AG04449 (cell line): Measurements from ENCODE around the gene DEFB128.
A peak's percentile ranks its signal among the peaks of the same experiment; 100 is the strongest.
"Not testable (repeated sequence)": the region's sequence is repeated elsewhere in the genome, so short reads cannot be mapped to it uniquely, and the experiment has no call there.

Experiments used
- CTCF ChIA-PET: fragments of 350-600 bp; formaldehyde crosslinking; extraction: SDS; loops from one replicate; lab custom pipeline; 2021; ENCODE audit warnings: antibody characterized with exemption; lab: Yijun Ruan, JAX
- POLR2A ChIA-PET: fragments of 400-600, 350-600 bp; formaldehyde crosslinking; extraction: SDS; loops from one replicate; lab custom pipeline; 2020; ENCODE audit warnings: antibody characterized with exemption, inconsistent platforms; lab: Yijun Ruan, JAX
- DNase-seq: peaks from one replicate; pipeline ENCODE4 v3.0.0-alpha.2; 2010; ENCODE audit warnings: low read depth, low spot score
- H3K4me3 ChIP-seq: 2 replicates; pipeline ENCODE4 v1.5.1; 2011; ENCODE audit warnings: low read depth, mild to moderate bottlenecking, control low read depth, low read length
- TF ChIP-seq, protein P1 (sequence below): IDR thresholded peaks from one replicate; pipeline ENCODE4 v1.5.1; 2011; ENCODE audit warnings: mild to moderate bottlenecking, moderate library complexity, low read length, control low read depth, inconsistent platforms; ENCODE audit not compliant: insufficient read depth; ENCODE audit errors: missing control alignments

The DEFB128 gene

DNA sequence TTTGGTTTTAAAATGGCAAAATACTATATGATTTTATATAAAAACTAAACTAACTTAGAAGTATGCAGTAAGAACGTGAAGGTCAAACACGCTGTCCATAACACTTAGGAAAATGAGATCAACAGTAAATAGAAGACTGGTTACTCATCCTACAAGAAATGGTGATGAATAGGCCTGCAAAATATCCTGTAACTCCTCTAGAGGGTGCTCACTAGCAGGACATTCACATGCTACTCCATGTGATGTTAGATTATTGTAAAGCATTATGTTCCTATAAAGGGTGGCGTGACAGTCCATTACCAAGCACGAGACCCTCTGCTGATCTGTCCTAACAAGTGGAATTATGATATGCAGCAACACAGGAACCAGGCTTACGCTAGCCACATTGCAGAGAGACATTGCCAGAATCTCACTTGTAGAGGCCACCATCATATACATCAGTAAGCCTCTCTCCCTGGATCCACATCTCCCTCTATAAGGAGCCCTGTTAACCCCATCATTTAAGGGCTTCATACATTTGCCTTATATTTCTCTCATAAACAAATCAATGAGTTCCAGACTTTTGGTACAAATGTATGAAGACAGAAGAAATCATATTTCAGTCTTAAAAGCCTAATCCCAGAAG, 19.5 kb upstream of the DEFB128 start:
- H3K4me3 ChIP-seq, result no peak overlapping the region
- CTCF ChIA-PET, result interaction anchor here (0.8 to 2.7 kb wide), 4 partner anchors 100 to 121 kb away, joined by 4 to 20 read pairs (median 11); no protein-coding TSS in a partner anchor

DNA sequence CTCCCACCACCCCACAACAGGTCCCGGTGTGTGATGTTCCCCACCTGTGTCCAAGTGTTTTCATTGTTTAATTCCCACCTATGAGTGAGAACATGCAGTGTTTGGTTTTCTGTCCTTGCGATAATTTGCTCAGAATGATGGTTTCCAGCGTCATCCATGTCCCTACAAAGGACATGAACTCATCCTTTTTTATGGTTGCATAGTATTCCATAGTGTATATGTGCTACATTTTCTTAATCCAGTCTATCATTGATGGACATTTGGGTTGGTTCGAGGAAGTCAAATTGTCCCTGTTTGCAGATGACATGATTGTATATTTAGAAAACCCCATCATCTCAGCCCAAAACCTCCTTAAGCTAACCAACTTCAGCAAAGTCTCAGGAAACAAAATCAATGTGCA, 14.1 kb upstream of the DEFB128 start:
- H3K4me3 ChIP-seq, POLR2A ChIA-PET, DNase-seq, CTCF ChIA-PET: not testable (repeated sequence)

More for the DNA sequence above, 19.5 kb upstream of the DEFB128 start:
- TF ChIP-seq, protein P1, sequence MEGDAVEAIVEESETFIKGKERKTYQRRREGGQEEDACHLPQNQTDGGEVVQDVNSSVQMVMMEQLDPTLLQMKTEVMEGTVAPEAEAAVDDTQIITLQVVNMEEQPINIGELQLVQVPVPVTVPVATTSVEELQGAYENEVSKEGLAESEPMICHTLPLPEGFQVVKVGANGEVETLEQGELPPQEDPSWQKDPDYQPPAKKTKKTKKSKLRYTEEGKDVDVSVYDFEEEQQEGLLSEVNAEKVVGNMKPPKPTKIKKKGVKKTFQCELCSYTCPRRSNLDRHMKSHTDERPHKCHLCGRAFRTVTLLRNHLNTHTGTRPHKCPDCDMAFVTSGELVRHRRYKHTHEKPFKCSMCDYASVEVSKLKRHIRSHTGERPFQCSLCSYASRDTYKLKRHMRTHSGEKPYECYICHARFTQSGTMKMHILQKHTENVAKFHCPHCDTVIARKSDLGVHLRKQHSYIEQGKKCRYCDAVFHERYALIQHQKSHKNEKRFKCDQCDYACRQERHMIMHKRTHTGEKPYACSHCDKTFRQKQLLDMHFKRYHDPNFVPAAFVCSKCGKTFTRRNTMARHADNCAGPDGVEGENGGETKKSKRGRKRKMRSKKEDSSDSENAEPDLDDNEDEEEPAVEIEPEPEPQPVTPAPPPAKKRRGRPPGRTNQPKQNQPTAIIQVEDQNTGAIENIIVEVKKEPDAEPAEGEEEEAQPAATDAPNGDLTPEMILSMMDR, result peak; percentile 63
- DNase-seq, result peak; percentile 33
- POLR2A ChIA-PET, result no interaction called here

DNA sequence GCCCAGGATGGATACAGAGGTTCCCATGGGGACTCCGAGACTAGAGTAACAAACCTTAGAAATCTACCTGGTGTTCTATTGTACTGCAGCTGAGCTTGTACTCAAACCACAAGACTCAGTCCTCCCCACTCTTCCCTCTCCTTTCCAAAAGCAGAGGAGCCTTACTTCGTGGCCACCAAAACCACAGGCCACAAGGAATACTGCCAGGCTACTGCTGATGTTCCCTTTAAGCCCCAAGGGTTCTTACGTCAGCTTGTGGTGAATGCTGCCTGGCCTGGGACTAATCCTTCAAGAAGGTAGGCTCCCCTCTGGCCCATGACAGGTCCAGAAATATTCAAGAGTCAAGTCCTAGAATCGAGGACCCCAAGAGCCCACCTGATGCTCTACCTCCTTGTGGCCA, 10.5 kb upstream of the DEFB128 start:
- POLR2A ChIA-PET, result no interaction called here
- TF ChIP-seq, protein P1, result no peak
- CTCF ChIA-PET, result no interaction called here
- DNase-seq, result no peak
- H3K4me3 ChIP-seq, result no peak overlapping the region

DNA sequence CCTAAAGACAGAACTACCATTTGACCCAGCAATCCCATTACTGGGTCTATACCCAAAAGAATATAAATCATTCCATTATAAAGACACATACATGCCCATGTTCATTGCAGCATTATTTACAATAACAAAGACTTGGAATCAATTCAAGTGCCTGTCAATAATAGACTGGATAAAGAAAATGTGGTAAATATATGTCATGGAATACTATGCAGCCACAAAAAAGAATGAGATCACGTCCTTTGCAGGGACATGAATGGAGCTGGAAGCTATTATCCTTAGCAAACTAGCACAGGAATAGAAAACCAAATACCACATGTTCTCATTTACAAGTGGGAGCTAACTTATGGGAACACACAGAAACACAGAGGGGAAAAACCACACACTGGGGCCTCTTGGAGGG, 8.7 kb upstream of the DEFB128 start:
- POLR2A ChIA-PET, result no interaction called here

DNA sequence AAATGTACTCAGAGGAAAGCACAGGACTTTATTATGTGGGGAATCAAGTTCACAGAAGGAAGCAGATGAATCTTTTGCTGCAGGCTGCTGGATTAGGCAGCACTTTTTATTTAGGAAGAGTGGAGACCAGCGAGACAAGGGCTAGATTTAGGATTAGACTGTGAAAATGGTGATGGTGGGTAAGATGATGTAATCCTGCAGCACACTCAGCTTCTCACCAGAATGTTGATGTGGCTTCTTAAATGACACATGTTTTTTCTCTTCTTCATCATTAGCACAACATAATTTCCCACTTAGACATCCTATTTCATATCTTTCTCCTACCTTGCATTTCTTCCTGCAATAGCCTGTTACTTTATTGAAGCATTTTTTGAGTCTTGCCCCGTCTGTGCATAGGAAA, 1.8 kb downstream of the DEFB128 start:
- ChIA-PET POLR2A (no interaction called here), CTCF (no interaction called here)

More for the DNA sequence above, 8.7 kb upstream of the DEFB128 start:
- no peak for DNase-seq
- no peak overlapping the region for H3K4me3 ChIP-seq
- TF ChIP-seq, protein P1, result no peak
- CTCF ChIA-PET, result no interaction called here

DNA sequence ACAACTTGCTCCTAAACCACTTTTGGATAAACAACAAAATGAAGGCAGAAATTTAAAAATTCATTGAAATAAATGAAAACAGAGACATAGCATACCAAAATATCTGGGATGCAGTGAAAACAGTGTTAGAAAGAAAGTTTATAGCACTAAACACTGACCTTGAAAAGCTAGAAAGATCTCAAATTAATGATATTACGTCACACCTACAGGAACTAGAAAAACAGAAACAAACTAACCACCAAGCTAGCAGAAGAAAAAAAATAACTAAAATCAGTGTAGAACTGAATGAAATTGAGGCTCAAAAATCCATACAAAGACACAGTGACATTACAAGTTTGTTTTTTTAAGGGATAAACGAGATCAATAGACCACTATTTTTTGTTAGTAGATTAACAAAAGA, 5.2 kb downstream of the DEFB128 start:
- TF ChIP-seq, protein P1, result no peak
- H3K4me3 ChIP-seq, result no peak overlapping the region
- no peak for DNase-seq
- POLR2A ChIA-PET, result no interaction called here
- CTCF ChIA-PET, result no interaction called here

More for the DNA sequence above, 1.8 kb downstream of the DEFB128 start:
- TF ChIP-seq, protein P1, result no peak
- no peak for DNase-seq
- H3K4me3 ChIP-seq, result no peak overlapping the region

DNA sequence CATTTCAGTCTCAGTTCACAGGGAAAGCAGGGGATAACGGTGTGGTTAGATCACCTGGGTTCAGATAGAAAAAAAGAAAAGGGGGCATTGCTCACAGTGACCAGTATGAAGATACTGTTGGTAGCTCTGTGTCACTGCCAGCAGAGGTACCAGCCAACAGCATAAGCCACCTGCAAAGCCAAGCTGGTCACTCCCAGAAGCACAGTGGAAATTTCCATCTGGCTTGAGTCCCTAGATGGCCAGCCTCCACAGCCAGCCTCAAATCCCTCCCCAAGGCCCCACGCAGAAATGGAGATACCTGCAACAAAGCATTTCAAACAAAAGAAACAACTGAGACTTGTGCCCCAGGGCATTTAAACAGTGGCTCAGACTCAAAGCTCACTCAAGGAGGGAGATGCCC, 20.6 kb downstream of the DEFB128 start:
- DNase-seq, result no peak
- ChIA-PET CTCF (interaction anchor here (1.2 kb wide), 1 partner anchor 162 kb away, joined by 4 read pairs; no protein-coding TSS in a partner anchor), POLR2A (no interaction called here)
- TF ChIP-seq, protein P1, result no peak
- no peak overlapping the region for H3K4me3 ChIP-seq
